Activated naive CD8-positive, alpha-beta T cell treated with anti-CD3 and anti-CD28 coated beads, Interleukin-2, amount 50 U/mL, for 24 hours (primary cell): ENCODE data around the gene USP32.
"Not testable (repeated sequence)": the region's sequence is repeated elsewhere in the genome, so short reads cannot be mapped to it uniquely, and the experiment has no call there.

Experiments used
- ATAC-seq: fragments of 150-1000 bp; cut with Tn5 transposase; one replicate; pipeline ENCODE4 v1.10.0; 2021
- DNase-seq: peaks from one replicate; pipeline ENCODE4 v3.0.0; 2021
- H3K27ac Mint-ChIP-seq: one replicate; pipeline ENCODE4 v1.8.0; 2021; ENCODE audit warnings: mild to moderate bottlenecking, mixed read lengths
- H3K27me3 Mint-ChIP-seq: one replicate; pipeline ENCODE4 v1.8.0; 2021; ENCODE audit warnings: mixed read lengths
- H3K36me3 Mint-ChIP-seq: one replicate; pipeline ENCODE4 v1.8.0; 2021; ENCODE audit warnings: low read depth, mixed read lengths
- H3K4me1 Mint-ChIP-seq: one replicate; pipeline ENCODE4 v1.8.0; 2021; ENCODE audit warnings: mixed read lengths
- H3K4me3 Mint-ChIP-seq: one replicate; pipeline ENCODE4 v1.8.0; 2021; ENCODE audit warnings: mild to moderate bottlenecking, moderate library complexity, mixed read lengths
- H3K9me3 Mint-ChIP-seq: one replicate; pipeline ENCODE4 v1.8.0; 2021; ENCODE audit warnings: mixed read lengths

USP32 gene

DNA sequence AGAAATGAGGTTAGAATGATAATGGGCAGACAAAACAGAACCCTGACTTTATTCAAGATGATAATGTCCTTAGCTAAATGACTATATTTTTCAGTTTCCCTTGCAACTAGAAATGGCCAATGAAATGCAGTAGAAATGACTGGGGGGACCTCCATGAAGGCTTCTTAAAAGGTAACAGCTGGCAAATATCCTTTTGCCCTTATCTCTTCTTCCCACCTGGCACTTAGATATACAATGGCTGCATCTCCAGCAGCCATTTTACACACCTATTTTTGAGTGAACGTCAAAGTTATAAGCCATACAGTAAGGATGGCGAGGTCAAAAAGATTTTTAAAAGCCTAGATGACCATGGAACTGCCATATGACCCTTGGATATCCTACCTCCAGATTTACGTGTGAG, 39.9 kb downstream of the USP32 start:
- H3K36me3 Mint-ChIP-seq: no peaks in the 10 kb centered on the region
- H3K4me1 Mint-ChIP-seq: peaks cover 26% of the 10 kb centered on the region
- no peaks in the 10 kb centered on the region for H3K9me3 Mint-ChIP-seq
- H3K27me3 Mint-ChIP-seq: no peaks in the 10 kb centered on the region
- ATAC-seq: no peak
- no peak overlapping the region for H3K4me3 Mint-ChIP-seq
- DNase-seq: no peak
- H3K27ac Mint-ChIP-seq: no peak overlapping the region

- H3K36me3 Mint-ChIP-seq: peaks cover 2% of the 10 kb centered on the region
- no peak overlapping the region for H3K27ac Mint-ChIP-seq
- H3K4me1 Mint-ChIP-seq: peaks cover 17% of the 10 kb centered on the region
- H3K4me3 Mint-ChIP-seq: no peak overlapping the region
- H3K27me3 Mint-ChIP-seq: no peaks in the 10 kb centered on the region
- no peaks in the 10 kb centered on the region for H3K9me3 Mint-ChIP-seq
- ATAC-seq (no peak), DNase-seq (no peak)
Measured at GRCh38 chr17:60351012-60351695, 40.8 kb downstream of the USP32 start.

DNA sequence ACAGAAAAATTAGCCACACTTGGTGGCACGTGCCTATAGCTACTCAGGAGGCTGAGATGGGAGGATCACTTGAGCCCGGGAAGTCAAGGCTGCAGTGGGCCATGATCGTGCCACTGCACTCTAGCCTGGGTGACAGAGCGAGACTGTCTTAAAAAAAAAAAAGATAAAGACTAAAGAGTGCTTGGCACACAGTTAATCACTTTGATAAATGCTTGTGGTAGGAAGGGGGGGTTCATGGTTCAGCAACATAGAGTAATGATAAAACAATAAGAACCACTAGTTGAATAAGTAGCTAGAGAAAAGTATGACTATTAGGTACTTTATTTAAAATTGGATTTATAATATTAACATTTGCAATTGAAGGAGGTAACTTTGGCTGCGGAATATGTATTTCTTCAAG, 43.3 kb downstream of the USP32 start:
- Mint-ChIP-seq H3K36me3 (peaks cover 6% of the 10 kb centered on the region), H3K4me3 (no peak overlapping the region), H3K4me1 (no peaks in the 10 kb centered on the region), H3K9me3 (no peaks in the 10 kb centered on the region), H3K27me3 (no peaks in the 10 kb centered on the region), H3K27ac (no peak overlapping the region)
- ATAC-seq: no peak
- no peak for DNase-seq

- H3K27me3 Mint-ChIP-seq: no peaks in the 10 kb centered on the region
- H3K4me1 Mint-ChIP-seq: peaks cover 2% of the 10 kb centered on the region
- H3K4me3 Mint-ChIP-seq: no peak overlapping the region
- no peaks in the 10 kb centered on the region for H3K9me3 Mint-ChIP-seq
- ATAC-seq (no peak), DNase-seq (no peak)
- peaks cover 29% of the 10 kb centered on the region for H3K36me3 Mint-ChIP-seq
- no peak overlapping the region for H3K27ac Mint-ChIP-seq
Measured at GRCh38 chr17:60345233-60345632, 46.7 kb downstream of the USP32 start.

DNA sequence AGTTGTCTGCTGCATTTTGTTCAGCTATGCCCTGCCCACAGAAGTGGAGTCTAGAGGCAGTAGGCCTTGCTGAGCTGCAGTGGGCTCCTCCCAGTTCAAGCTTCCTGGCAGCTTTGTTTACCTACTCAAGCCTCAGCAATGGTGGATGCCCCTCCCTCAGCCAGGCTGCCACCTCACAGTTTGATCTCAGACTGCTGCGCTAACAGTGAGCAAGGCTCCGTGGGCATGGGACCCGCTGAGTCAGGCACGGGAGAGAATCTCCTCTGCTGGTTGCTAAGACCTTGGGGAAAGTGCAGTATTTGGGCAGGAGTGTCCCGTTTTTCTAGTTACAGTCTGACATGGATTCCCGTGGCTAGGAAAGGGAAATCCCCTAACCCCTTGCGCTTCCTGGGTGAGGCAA, 49.4 kb downstream of the USP32 start:
- H3K36me3 Mint-ChIP-seq: peaks cover 32% of the 10 kb centered on the region
- H3K4me3 Mint-ChIP-seq, ATAC-seq, DNase-seq, H3K4me1 Mint-ChIP-seq, H3K27me3 Mint-ChIP-seq, H3K9me3 Mint-ChIP-seq, H3K27ac Mint-ChIP-seq: not testable (repeated sequence)

DNA sequence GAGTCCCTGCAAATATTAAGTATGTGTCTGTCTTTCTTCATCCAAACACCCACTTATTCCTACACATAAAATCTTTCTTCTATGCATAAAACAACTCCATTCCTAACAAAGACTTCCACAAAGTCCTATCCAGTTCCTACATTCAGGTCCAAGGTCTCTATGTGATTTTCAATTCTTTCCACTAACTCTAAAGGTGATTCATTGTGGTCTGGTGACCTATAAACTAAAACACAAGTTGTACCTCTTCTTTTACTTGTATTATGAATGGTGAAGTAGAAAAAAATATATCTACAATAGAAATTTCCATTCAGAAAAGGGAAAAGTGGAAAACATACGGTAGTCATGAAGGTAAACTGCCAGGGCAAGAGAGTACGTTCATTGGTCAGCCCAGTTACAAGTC, 56.6 kb downstream of the USP32 start:
- H3K4me1 Mint-ChIP-seq: peaks cover 12% of the 10 kb centered on the region
- DNase-seq (no peak), ATAC-seq (peak; percentile 79)
- no peaks in the 10 kb centered on the region for H3K9me3 Mint-ChIP-seq
- H3K27ac Mint-ChIP-seq: peak overlapping the region; percentile 29
- H3K4me3 Mint-ChIP-seq: no peak overlapping the region
- no peaks in the 10 kb centered on the region for H3K27me3 Mint-ChIP-seq
- peaks cover 10% of the 10 kb centered on the region for H3K36me3 Mint-ChIP-seq

GRCh38 chr17:60333628-60334031, 58.3 kb downstream of the USP32 start:
- no peaks in the 10 kb centered on the region for H3K9me3 Mint-ChIP-seq
- H3K36me3 Mint-ChIP-seq: peaks cover 10% of the 10 kb centered on the region
- no peak overlapping the region for H3K27ac Mint-ChIP-seq
- H3K27me3 Mint-ChIP-seq: no peaks in the 10 kb centered on the region
- DNase-seq: no peak
- no peak for ATAC-seq
- H3K4me1 Mint-ChIP-seq: peaks cover 12% of the 10 kb centered on the region
- no peak overlapping the region for H3K4me3 Mint-ChIP-seq

DNA sequence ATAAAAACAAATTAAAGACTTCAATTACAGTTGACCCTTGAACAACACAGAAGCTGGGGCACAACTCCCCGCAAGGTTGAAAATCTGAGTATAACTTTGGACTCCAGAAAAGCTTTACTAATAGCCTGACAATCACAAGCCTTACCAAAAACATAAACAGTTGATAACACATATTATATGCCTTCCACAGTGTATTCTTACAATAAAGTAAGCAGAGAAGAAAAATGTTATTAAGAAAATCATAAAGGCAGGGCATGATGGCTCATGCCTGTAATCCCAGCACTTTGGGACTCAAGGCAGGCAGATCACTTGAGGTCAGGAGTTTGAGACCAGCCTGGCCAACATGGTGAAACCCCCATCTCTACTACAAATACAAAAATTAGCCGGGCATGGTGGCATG, 58.9 kb downstream of the USP32 start:
- H3K27ac Mint-ChIP-seq, H3K27me3 Mint-ChIP-seq, ATAC-seq, H3K4me3 Mint-ChIP-seq, H3K9me3 Mint-ChIP-seq, DNase-seq: not testable (repeated sequence)
- Mint-ChIP-seq H3K36me3 (peaks cover 13% of the 10 kb centered on the region), H3K4me1 (peaks cover 12% of the 10 kb centered on the region)

DNA sequence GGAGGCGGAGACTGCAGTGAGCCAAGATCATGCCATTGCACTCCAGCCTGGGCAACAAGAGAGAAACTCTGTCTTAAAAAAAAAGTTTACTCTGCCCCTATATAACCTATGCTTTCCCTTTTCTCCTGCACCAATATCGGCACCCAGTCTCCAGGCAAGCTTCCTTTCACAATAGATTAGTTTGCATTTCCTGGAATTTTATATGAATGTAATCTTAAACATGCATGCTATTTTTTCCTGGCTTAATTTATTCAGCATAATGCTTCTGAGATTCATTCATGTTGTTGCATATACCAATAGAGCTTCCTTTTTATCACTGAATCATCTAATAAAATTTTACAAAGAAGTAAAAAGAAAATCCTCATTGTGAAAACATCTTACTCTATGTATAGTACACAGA, 59.4 kb downstream of the USP32 start:
- no peaks in the 10 kb centered on the region for H3K9me3 Mint-ChIP-seq
- no peak overlapping the region for H3K4me3 Mint-ChIP-seq
- ATAC-seq: no peak
- no peak for DNase-seq
- H3K36me3 Mint-ChIP-seq: peaks cover 10% of the 10 kb centered on the region
- H3K27me3 Mint-ChIP-seq: no peaks in the 10 kb centered on the region
- no peak overlapping the region for H3K27ac Mint-ChIP-seq
- H3K4me1 Mint-ChIP-seq: peaks cover 12% of the 10 kb centered on the region

GRCh38 chr17:60330731-60331130, 61.2 kb downstream of the USP32 start:
- peaks cover 7% of the 10 kb centered on the region for H3K4me1 Mint-ChIP-seq
- no peak for ATAC-seq
- H3K4me3 Mint-ChIP-seq: no peak overlapping the region
- H3K36me3 Mint-ChIP-seq: peaks cover 15% of the 10 kb centered on the region
- no peak for DNase-seq
- H3K9me3 Mint-ChIP-seq: no peaks in the 10 kb centered on the region
- H3K27ac Mint-ChIP-seq: no peak overlapping the region
- H3K27me3 Mint-ChIP-seq: no peaks in the 10 kb centered on the region

DNA sequence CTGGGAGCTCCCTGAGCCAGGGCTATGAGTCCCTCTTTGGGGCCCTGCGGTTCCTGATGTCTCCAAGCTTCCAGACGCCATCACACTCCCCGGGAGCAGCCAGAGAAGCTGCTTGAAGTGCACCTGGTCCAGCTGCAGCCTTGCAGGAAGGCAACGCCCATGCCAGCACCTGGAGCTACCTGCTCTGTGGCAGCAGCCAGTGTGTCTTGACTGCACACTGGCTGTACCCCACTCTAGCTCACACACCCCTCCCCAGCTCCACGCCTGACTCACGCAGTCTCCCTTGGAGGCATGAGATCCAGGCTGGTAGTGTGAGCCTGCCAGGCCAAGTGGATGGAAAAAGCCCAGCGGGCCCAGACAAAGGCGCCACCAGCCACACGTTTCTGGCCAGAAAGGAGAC, 63.3 kb downstream of the USP32 start:
- Mint-ChIP-seq H3K27me3 (no peaks in the 10 kb centered on the region), H3K27ac (no peak overlapping the region), H3K4me3 (no peak overlapping the region), H3K4me1 (no peaks in the 10 kb centered on the region), H3K9me3 (no peaks in the 10 kb centered on the region), H3K36me3 (peaks cover 13% of the 10 kb centered on the region)
- DNase-seq: no peak
- ATAC-seq: no peak

DNA sequence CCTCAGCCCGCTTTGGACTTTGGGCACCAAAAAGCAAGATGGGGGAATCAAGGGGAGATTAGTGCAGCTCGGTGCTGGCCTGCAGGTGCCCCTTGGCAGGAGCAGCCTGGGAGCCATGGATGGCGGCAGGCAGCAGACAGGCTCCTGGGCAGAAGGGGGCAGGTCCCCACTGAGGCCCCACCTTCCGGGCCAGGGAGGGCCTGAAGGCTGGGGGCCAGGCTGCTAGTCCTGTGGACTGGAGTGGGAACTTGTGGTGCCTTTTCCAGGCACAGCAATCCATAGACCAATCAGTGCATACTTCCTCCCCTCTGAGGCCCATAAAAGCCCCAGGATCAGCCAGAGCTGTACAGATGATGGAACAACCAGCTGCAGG, 64.0 kb downstream of the USP32 start:
- H3K9me3 Mint-ChIP-seq: no peaks in the 10 kb centered on the region
- no peak for DNase-seq
- H3K4me3 Mint-ChIP-seq: no peak overlapping the region
- no peaks in the 10 kb centered on the region for H3K27me3 Mint-ChIP-seq
- ATAC-seq: no peak
- H3K36me3 Mint-ChIP-seq: peaks cover 13% of the 10 kb centered on the region
- no peak overlapping the region for H3K27ac Mint-ChIP-seq
- no peaks in the 10 kb centered on the region for H3K4me1 Mint-ChIP-seq

DNA sequence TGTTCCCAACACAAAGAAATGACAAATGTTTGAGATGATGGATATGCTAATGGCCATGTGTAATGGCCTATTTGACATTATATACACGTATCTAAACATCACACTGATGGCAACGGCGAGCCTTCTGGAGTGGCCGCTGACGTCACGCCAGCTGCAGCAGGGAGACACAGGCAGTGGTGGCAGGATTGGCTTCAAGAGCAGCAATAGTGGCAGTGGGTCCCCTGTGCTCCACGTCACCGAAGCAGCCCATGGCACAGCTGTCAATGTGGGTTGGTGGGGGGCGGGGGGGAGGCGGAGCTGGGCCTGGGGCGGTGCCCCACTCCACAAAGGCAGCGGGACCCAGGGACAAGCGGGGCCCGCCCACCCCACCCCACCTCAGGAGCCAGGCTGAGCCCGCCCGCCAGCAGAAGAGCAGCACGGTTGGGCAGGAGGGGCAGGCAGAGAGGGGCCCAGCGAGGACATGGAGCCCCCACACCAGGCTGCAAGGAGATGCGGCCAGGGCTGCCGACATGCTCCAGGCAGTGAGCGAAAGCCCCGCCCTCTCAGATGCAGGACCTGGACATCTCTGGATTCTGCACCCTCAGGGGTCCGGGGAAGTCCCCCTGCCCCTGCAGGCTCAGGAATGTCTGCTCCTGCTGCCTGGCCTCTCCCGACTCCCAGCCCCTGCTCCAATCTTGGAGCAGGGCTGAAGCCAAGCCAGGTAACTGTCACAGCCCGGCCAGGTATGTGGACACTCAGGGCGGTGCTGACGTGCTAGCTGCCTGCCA, 64.6 kb downstream of the USP32 start:
- Mint-ChIP-seq H3K4me1 (no peaks in the 10 kb centered on the region), H3K4me3 (no peak overlapping the region), H3K27me3 (no peaks in the 10 kb centered on the region), H3K9me3 (no peaks in the 10 kb centered on the region), H3K36me3 (peaks cover 11% of the 10 kb centered on the region), H3K27ac (no peak overlapping the region)
- DNase-seq (no peak), ATAC-seq (no peak)

DNA sequence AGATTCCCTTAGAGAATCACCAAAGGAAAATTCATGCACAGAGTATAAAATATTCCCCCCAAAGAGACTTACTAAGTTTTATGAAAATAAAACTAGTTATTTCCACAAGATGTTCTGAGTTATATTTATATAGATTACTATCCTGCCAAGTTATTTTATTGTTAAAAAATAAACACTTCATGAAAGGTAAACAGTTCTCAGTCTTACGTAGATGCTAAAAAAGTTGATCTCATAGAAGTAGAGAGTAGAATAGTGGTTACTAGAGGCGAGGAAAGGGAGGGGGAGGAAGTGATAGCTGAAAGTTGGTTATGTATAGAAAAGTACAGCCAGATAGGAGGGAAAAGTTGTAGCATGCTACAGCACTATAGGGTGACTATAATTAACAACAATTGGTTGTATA, 65.2 kb downstream of the USP32 start:
- Mint-ChIP-seq H3K27ac (no peak overlapping the region), H3K27me3 (no peaks in the 10 kb centered on the region), H3K4me3 (no peak overlapping the region), H3K9me3 (no peaks in the 10 kb centered on the region), H3K36me3 (peaks cover 11% of the 10 kb centered on the region), H3K4me1 (no peaks in the 10 kb centered on the region)
- DNase-seq (no peak), ATAC-seq (no peak)

DNA sequence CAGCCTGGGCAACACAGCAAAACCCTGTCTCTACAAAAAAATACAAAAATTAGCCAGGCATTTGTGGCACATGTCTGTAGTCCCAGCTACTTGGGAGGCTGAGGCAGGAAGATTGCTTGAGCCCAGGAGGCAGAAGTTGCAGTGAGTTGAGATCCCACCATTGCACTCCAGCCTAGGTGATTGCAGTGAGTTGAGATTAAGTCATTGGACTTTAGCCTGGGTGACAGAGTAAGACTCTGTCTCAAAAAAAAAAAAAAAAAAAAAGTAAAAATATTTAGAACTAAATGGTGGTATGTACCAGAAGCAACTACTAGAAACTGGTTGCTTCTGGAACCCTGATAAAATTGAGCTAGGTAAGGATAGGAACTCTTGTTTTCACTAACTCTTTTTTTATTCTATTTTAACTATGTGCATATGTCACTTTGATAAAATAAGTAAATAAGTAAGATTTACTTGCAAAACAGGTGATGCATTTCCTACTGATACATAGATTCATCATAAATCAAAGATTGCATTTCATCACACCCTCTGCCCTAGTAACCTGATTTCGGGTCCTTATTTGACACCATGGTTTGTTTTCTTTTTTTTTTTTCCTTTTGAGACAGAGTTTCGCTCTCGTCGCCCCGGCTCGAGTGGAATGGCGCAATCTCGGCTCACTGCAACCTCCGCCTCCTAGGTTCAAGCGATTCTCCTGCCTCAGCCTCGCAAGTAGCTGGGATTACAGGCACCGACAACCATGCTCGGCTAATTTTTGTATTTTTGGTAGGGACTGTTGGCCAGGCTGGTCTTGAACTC, 66.0 kb downstream of the USP32 start:
- no peaks in the 10 kb centered on the region for H3K9me3 Mint-ChIP-seq
- no peak overlapping the region for H3K27ac Mint-ChIP-seq
- DNase-seq: no peak
- H3K36me3 Mint-ChIP-seq: peaks cover 12% of the 10 kb centered on the region
- ATAC-seq: no peak
- H3K4me1 Mint-ChIP-seq: peaks cover 4% of the 10 kb centered on the region
- H3K4me3 Mint-ChIP-seq: no peak overlapping the region
- H3K27me3 Mint-ChIP-seq: no peaks in the 10 kb centered on the region
